ENCODE data around the gene TENM4.

GRCh38 chr11:79390477-79390876 lies 50.4 kb downstream of the TENM4 start:
- no peak for TF ChIP-seq CTCF (IDR thresholded peaks at IDR 0.05)
- no peak for TF ChIP-seq EP300 (IDR thresholded peaks at IDR 0.05; ENCODE audit: borderline replicate concordance in 1 of 2, low read depth in 1 of 2, low read length in 1 of 2)
- no peak for TF ChIP-seq PBX3 (IDR thresholded peaks at IDR 0.05)
- TF ChIP-seq USF1 (IDR thresholded peaks at IDR 0.05; ENCODE audit: borderline replicate concordance, low read depth), result no peak
- no peak for TF ChIP-seq FOXM1 (IDR thresholded peaks at IDR 0.05; ENCODE audit: low read depth)
- no peak for TF ChIP-seq SMC3 (IDR thresholded peaks at IDR 0.05; ENCODE audit: low read depth, low read length)
- no peak for TF ChIP-seq TAF1 (IDR thresholded peaks at IDR 0.05; ENCODE audit: borderline replicate concordance, low read depth, low read length)
- no peak for TF ChIP-seq YY1 (IDR thresholded peaks at IDR 0.05; ENCODE audit: low read depth)
- TF ChIP-seq, protein P1, sequence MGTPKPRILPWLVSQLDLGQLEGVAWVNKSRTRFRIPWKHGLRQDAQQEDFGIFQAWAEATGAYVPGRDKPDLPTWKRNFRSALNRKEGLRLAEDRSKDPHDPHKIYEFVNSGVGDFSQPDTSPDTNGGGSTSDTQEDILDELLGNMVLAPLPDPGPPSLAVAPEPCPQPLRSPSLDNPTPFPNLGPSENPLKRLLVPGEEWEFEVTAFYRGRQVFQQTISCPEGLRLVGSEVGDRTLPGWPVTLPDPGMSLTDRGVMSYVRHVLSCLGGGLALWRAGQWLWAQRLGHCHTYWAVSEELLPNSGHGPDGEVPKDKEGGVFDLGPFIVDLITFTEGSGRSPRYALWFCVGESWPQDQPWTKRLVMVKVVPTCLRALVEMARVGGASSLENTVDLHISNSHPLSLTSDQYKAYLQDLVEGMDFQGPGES (IDR thresholded peaks at IDR 0.05; ENCODE audit: low read depth, low read length), result no peak

All from SK-N-SH (cell line).